Measurements from ENCODE around the gene SMURF2.

Gene SMURF2

GRCh38 chr17:64534187-64534586, 127.9 kb downstream of the SMURF2 start:
- DNase-seq: peak; percentile 47

GRCh38 chr17:64533784-64534183, 128.3 kb downstream of the SMURF2 start:
- DNase-seq: peak; percentile 13

GRCh38 chr17:64532409-64532808, 129.7 kb downstream of the SMURF2 start:
- no peak for DNase-seq

GRCh38 chr17:64531955-64532371, 130.1 kb downstream of the SMURF2 start:
- no peak for DNase-seq

- DNase-seq: no peak
These were observed 132.9 kb downstream of the SMURF2 start for GRCh38 chr17:64529221-64529620.

- no peak for DNase-seq
These were observed 134.2 kb downstream of the SMURF2 start for GRCh38 chr17:64527914-64528313.

- DNase-seq: no peak
These were observed 141.7 kb downstream of the SMURF2 start for GRCh38 chr17:64520359-64520758.

GRCh38 chr17:64519601-64520000, 142.5 kb downstream of the SMURF2 start:
- DNase-seq: no peak

- no peak for DNase-seq
These were observed 146.3 kb downstream of the SMURF2 start for GRCh38 chr17:64515829-64516228.

- DNase-seq: no peak
These were observed 146.7 kb downstream of the SMURF2 start for GRCh38 chr17:64515419-64515818.

GRCh38 chr17:64509179-64509578, 152.9 kb downstream of the SMURF2 start:
- DNase-seq: no peak

- no peak for DNase-seq
These were observed 153.4 kb downstream of the SMURF2 start for GRCh38 chr17:64508683-64509082.

- peak; percentile 90 for DNase-seq
These were observed 154.7 kb downstream of the SMURF2 start for GRCh38 chr17:64507413-64507782.

GRCh38 chr17:64506576-64507412, 155.3 kb downstream of the SMURF2 start, which contains the start of gene CEP95:
Gene CEP95 (plus strand): TSS chr17:64506977. CDS start chr17:64507098, 121 bp downstream.
- peak; percentile 98 for DNase-seq

- peak; percentile 99 for DNase-seq
These were observed 155.9 kb downstream of the SMURF2 start, which contains the start of gene DDX5 for GRCh38 chr17:64506201-64506575. Gene DDX5 (minus strand): TSS chr17:64506289. CDS start chr17:64506119, 170 bp downstream.

GRCh38 chr17:64505340-64506200, 156.5 kb downstream of the SMURF2 start:
- DNase-seq: peak; percentile 95

GRCh38 chr17:64504769-64505339, 157.3 kb downstream of the SMURF2 start:
- DNase-seq: no peak

- DNase-seq: no peak
These were observed 158.0 kb downstream of the SMURF2 start for GRCh38 chr17:64503821-64504768.

- no peak for DNase-seq
These were observed 158.8 kb downstream of the SMURF2 start for GRCh38 chr17:64503341-64503740.

GRCh38 chr17:64502809-64503208, 159.3 kb downstream of the SMURF2 start:
- DNase-seq: no peak

GRCh38 chr17:64502021-64502420, 160.1 kb downstream of the SMURF2 start:
- DNase-seq: no peak
